GM12875 (cell line): ENCODE results near the gene ALDH8A1.

ENCODE experiments used
- H3K4me3 ChIP-seq: one replicate; pipeline ENCODE4 v1.5.1; 2011; ENCODE audit warnings: low read depth, low read length, control low read depth
- CTCF ChIP-seq: IDR thresholded peaks from 2 replicates; pipeline ENCODE4 v1.5.1; 2011; ENCODE audit warnings: low read depth, mild to moderate bottlenecking, control low read depth, inconsistent platforms, low read length, moderate library complexity, borderline replicate concordance; ENCODE audit not compliant: insufficient read depth

ALDH8A1 gene

GRCh38 chr6:134951494-134952263 lies 1.8 kb upstream of the ALDH8A1 start:
- no peak overlapping the region for H3K4me3 ChIP-seq
- TF ChIP-seq CTCF = no peak

- TF ChIP-seq CTCF = no peak
- no peak overlapping the region for H3K4me3 ChIP-seq
Measured at GRCh38 chr6:134950482-134950881, 581 bp upstream of the ALDH8A1 start.

- no peak overlapping the region for H3K4me3 ChIP-seq
Measured at GRCh38 chr6:134948691-134949090, 1.2 kb downstream of the ALDH8A1 start.

GRCh38 chr6:134948142-134948541 lies 1.8 kb downstream of the ALDH8A1 start:
- no peak for TF ChIP-seq CTCF
- no peak overlapping the region for H3K4me3 ChIP-seq

More at GRCh38 chr6:134948691-134949090, 1.2 kb downstream of the ALDH8A1 start:
- TF ChIP-seq CTCF = no peak

GRCh38 chr6:134945045-134945444 lies 4.9 kb downstream of the ALDH8A1 start:
- no peak for TF ChIP-seq CTCF

GRCh38 chr6:134943522-134944111 lies 6.3 kb downstream of the ALDH8A1 start:
- no peak for TF ChIP-seq CTCF
- no peak overlapping the region for H3K4me3 ChIP-seq

More at GRCh38 chr6:134945045-134945444, 4.9 kb downstream of the ALDH8A1 start:
- no peak overlapping the region for H3K4me3 ChIP-seq

GRCh38 chr6:134938896-134939295 lies 11.0 kb downstream of the ALDH8A1 start:
- TF ChIP-seq CTCF = no peak
- H3K4me3 ChIP-seq = no peak overlapping the region
